HL-60 (cell line): ENCODE measurements around the gene CDNF.

Experiments
- DNase-seq, 2 experiments: peaks; one replicate each; pipeline ENCODE4 v3.0.0-alpha.2; 2010 to 2020; ENCODE audit warnings: low read depth in 1 of 2, low spot score in 1 of 2
- H3K27ac ChIP-seq: fragments of 250-450 bp; sonication (Bioruptor Pico); replicated peaks from 2 replicates; pipeline ENCODE4 v1.5.1; 2020; ENCODE audit warnings: mild to moderate bottlenecking, moderate library complexity
- H3K27me3 ChIP-seq: fragments of 250-450 bp; sonication (Bioruptor Pico); 2 replicates; pipeline ENCODE4 v1.5.1; 2021; ENCODE audit warnings: mild to moderate bottlenecking, moderate library complexity; ENCODE audit not compliant: insufficient read depth, poor library complexity, severe bottlenecking
- H3K4me3 ChIP-seq: replicated peaks from 2 replicates; pipeline ENCODE4 v1.5.1; 2011; ENCODE audit warnings: mild to moderate bottlenecking, control low read depth, low read length; ENCODE audit not compliant: insufficient read depth
- CTCF ChIP-seq: IDR thresholded peaks from one replicate; pipeline ENCODE4 v1.5.1; 2011; ENCODE audit warnings: low read length, control low read depth, inconsistent platforms; ENCODE audit not compliant: insufficient read depth
- GABPA ChIP-seq: IDR thresholded peaks from 2 replicates; pipeline ENCODE4 v1.6.1; 2012; ENCODE audit warnings: low read depth
- POLR2AphosphoS5 ChIP-seq: IDR thresholded peaks from 2 replicates; pipeline ENCODE4 v1.6.1; 2012; ENCODE audit warnings: low read depth
- SPI1 ChIP-seq: IDR thresholded peaks from 2 replicates; pipeline ENCODE4 v1.6.1; 2012; ENCODE audit warnings: low read depth, mild to moderate bottlenecking, borderline replicate concordance
- TF ChIP-seq, protein P1 (sequence below): IDR thresholded peaks from 2 replicates; pipeline ENCODE4 v1.6.1; 2012; ENCODE audit warnings: low read depth; ENCODE audit not compliant: insufficient replicate concordance

The CDNF gene

DNA sequence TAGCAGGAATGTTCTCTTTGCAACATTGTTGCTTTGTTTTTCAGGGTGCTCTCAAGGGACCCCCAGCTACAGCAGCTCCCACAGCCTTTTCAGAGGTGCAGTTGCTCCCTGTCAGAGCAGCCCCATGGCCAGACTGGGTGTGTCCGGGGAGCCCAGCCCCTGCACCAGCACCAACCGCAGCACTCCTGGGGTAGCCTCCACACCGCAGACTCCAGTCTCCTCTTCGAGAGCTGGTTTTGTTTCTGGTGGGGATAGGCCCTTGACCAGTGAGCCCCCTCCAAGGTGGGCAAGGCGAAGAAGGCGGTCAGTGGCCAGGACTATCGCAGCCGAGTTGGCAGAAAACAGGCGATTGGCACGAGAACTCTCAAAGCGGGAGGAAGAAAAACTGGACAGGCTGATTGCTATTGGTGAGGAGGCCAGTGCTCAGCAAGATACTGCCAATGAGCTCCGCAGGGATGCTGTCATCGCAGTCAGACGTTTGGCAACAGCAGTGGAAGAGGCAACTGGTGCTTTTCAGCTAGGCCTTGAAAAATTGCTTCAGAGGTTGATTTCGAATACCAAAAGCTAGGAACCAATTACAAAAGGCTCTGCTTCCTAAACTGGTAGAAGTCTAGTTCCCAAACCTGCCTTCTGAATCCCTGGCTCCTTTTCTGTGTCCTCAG, 5.6 kb upstream of the CDNF start:
- TF ChIP-seq POLR2AphosphoS5, result no peak
- TF ChIP-seq, protein P1, sequence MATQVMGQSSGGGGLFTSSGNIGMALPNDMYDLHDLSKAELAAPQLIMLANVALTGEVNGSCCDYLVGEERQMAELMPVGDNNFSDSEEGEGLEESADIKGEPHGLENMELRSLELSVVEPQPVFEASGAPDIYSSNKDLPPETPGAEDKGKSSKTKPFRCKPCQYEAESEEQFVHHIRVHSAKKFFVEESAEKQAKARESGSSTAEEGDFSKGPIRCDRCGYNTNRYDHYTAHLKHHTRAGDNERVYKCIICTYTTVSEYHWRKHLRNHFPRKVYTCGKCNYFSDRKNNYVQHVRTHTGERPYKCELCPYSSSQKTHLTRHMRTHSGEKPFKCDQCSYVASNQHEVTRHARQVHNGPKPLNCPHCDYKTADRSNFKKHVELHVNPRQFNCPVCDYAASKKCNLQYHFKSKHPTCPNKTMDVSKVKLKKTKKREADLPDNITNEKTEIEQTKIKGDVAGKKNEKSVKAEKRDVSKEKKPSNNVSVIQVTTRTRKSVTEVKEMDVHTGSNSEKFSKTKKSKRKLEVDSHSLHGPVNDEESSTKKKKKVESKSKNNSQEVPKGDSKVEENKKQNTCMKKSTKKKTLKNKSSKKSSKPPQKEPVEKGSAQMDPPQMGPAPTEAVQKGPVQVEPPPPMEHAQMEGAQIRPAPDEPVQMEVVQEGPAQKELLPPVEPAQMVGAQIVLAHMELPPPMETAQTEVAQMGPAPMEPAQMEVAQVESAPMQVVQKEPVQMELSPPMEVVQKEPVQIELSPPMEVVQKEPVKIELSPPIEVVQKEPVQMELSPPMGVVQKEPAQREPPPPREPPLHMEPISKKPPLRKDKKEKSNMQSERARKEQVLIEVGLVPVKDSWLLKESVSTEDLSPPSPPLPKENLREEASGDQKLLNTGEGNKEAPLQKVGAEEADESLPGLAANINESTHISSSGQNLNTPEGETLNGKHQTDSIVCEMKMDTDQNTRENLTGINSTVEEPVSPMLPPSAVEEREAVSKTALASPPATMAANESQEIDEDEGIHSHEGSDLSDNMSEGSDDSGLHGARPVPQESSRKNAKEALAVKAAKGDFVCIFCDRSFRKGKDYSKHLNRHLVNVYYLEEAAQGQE, result no peak
- TF ChIP-seq SPI1, result no peak
- TF ChIP-seq GABPA, result no peak
- no peak for TF ChIP-seq CTCF
- Histone ChIP-seq H3K4me3 (no peak overlapping the region), H3K27me3 (no peaks in the 10 kb centered on the region), H3K27ac (no peak overlapping the region)
- no peak for DNase-seq

DNA sequence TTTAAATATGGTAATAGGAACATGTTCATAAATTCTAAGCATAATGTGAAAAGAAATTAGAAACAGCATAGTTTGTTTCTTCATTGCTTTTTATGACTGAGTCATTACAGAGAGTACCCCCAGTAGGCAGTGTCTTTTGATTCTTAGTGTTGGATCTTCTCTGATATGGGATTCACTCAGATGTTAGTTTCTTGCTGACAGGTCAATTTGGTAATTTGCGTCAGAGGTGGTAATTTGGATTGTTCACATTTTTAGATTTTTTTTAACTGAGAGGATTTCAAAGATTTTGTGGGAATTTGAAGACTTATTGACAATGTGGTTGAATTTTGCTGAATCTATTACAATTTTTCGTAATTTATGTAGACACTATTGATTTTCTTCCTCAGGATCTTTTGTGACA, 2.3 kb upstream of the CDNF start:
- Histone ChIP-seq H3K27ac (no peak overlapping the region), H3K4me3 (no peak overlapping the region), H3K27me3 (no peaks in the 10 kb centered on the region)
- TF ChIP-seq SPI1 (no peak), CTCF (no peak), POLR2AphosphoS5 (no peak), GABPA (no peak)
- TF ChIP-seq, protein P1, result no peak
- no peak for DNase-seq

DNA sequence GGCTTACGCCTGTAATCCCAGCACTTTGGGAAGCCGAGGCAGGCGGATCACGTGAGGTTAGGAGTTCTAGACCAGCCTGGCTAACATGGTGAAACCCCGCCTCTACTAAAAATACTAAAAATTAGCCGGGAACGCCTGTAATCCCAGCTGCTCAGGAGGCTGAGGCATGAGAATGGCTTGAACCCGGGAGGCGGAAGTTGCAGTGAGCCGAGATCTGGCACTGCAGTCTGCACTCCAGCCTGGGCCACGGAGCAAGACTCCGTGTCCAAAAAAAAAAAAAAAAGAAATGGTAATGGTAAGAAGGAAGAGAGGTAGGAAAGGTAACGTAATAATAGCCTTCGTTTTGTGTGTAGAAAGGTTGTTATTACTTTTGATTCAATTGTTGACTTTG, 1.5 kb upstream of the CDNF start:
- Histone ChIP-seq H3K27ac (peak overlapping the region; percentile 94), H3K4me3 (peak overlapping the region; percentile 80), H3K27me3 (no peaks in the 10 kb centered on the region)
- DNase-seq, result peak in 1 of 2 experiments; percentile 20
- TF ChIP-seq GABPA (no peak), SPI1 (no peak), CTCF (no peak), POLR2AphosphoS5 (no peak)
- TF ChIP-seq, protein P1, result no peak
